ENCODE data around the gene NCF4.

DNA sequence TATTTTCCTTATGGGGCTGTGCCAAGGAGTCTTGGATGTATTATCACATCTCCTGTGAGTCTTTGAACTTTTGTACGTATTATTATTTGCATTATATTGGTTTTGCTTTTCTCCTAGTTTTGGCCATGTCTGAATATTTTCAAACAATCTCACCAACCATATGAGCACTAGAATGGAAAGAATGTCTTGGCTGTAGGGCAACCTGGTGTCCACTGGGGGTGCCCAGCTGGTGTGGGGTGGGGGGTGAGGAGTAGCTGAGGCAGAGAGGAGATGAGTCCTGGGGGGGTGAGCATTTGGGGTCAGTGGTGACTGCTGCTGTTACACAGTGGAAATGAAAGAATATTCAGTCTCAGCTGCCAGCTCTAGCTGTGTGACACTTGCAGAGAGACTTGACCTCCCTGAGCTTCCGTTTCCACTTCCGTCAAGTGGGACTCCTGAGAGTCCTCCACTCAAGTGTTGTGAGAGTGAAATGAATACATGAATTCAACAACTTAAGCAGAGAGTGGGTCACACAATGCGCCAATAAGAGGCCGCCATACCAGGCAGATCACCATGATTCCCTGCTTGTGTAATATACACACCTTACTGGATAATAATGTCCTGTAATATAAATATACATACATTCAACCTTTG is 31.3 kb upstream of the NCF4 start:
- TF ChIP-seq, protein P1, sequence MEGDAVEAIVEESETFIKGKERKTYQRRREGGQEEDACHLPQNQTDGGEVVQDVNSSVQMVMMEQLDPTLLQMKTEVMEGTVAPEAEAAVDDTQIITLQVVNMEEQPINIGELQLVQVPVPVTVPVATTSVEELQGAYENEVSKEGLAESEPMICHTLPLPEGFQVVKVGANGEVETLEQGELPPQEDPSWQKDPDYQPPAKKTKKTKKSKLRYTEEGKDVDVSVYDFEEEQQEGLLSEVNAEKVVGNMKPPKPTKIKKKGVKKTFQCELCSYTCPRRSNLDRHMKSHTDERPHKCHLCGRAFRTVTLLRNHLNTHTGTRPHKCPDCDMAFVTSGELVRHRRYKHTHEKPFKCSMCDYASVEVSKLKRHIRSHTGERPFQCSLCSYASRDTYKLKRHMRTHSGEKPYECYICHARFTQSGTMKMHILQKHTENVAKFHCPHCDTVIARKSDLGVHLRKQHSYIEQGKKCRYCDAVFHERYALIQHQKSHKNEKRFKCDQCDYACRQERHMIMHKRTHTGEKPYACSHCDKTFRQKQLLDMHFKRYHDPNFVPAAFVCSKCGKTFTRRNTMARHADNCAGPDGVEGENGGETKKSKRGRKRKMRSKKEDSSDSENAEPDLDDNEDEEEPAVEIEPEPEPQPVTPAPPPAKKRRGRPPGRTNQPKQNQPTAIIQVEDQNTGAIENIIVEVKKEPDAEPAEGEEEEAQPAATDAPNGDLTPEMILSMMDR (IDR thresholded peaks at IDR 0.05) = no peak
- TF ChIP-seq ZFX (IDR thresholded peaks at IDR 0.05; ENCODE audit: borderline replicate concordance) = no peak

All from 22Rv1 (cell line).